ENCODE measurements around the gene LRRC8C. TPM values are rescaled to one million over a fixed set of nuclear protein-coding genes. Genes with fewer than 3 reads are reported as not detected.
"Not testable (repeated sequence)": the region's sequence is repeated elsewhere in the genome, so short reads cannot be mapped to it uniquely, and the experiment has no call there.

LRRC8C gene
- total RNA-seq, 1 donor from 2014 or later = 3.3 TPM

DNA sequence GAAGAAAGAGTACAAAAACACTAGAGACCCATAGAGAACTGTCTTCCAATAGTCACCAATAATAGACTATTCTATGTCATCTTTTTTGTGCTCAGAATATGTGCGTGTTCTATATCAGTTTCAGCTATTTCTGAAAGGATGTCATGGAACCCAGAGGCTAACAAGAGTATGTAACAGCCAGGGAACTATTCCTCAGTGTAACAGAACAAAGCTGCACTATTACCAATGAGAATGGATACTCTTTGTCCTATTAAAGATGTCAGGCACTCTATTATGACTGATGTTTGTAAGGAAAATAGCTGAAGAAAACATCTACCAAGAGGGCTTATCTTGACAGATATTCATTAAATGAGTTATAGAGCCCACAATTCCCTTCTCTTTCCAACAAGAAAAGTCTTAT, 8.6 kb upstream of the LRRC8C start:
- H3K36me3 Mint-ChIP-seq (ENCODE audit: insufficient read depth) = peaks cover 2% of the 10 kb centered on the region
- H3K4me3 Mint-ChIP-seq (ENCODE audit: low read depth) = no peak overlapping the region
- TF ChIP-seq, protein P1, sequence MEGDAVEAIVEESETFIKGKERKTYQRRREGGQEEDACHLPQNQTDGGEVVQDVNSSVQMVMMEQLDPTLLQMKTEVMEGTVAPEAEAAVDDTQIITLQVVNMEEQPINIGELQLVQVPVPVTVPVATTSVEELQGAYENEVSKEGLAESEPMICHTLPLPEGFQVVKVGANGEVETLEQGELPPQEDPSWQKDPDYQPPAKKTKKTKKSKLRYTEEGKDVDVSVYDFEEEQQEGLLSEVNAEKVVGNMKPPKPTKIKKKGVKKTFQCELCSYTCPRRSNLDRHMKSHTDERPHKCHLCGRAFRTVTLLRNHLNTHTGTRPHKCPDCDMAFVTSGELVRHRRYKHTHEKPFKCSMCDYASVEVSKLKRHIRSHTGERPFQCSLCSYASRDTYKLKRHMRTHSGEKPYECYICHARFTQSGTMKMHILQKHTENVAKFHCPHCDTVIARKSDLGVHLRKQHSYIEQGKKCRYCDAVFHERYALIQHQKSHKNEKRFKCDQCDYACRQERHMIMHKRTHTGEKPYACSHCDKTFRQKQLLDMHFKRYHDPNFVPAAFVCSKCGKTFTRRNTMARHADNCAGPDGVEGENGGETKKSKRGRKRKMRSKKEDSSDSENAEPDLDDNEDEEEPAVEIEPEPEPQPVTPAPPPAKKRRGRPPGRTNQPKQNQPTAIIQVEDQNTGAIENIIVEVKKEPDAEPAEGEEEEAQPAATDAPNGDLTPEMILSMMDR (IDR thresholded peaks at IDR 0.05; ENCODE audit: unreplicated experiment) = no peak
- no peaks in the 10 kb centered on the region for H3K27me3 Mint-ChIP-seq
- no peaks in the 10 kb centered on the region for H3K9me3 Mint-ChIP-seq (ENCODE audit: low read depth)
- DNase-seq (ENCODE audit: low spot score, unreplicated experiment) = no peak
- peaks cover 10% of the 10 kb centered on the region for H3K4me1 Mint-ChIP-seq (ENCODE audit: low read depth)
- H3K27ac Mint-ChIP-seq = no peak overlapping the region

DNA sequence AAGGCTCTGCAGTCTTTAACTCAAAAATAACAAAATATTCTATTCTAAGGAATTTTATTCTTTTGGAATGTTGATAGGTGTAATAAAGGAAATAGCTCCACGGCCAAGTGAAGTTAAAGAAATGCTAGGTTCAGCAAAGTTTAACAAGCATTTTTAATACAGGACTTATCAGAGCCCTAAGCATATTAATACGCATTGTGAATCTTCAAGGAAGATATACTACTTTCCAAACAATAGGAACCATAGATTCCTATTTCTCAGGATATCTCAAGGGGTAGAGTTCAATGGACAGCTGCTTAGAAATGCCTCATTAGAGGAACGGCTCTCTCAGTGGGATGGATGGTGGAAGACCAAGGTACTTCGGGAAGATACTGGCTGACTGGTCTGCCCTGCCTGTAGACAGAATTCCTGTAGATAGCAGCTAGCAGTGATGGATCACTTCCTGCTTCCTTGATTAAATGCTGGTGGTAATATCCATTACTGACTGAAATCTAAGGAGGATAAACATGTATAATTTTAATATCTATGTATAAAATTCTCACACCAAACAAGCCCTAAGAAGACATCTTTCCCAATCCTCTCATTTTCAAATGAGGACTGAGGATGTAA, 8.1 kb upstream of the LRRC8C start:
- H3K27me3 Mint-ChIP-seq = no peaks in the 10 kb centered on the region
- no peak overlapping the region for H3K4me3 Mint-ChIP-seq (ENCODE audit: low read depth)
- peaks cover 10% of the 10 kb centered on the region for H3K4me1 Mint-ChIP-seq (ENCODE audit: low read depth)
- no peak overlapping the region for H3K27ac Mint-ChIP-seq
- peaks cover 2% of the 10 kb centered on the region for H3K36me3 Mint-ChIP-seq (ENCODE audit: insufficient read depth)
- TF ChIP-seq, protein P1 (IDR thresholded peaks at IDR 0.05; ENCODE audit: unreplicated experiment) = no peak
- DNase-seq (ENCODE audit: low spot score, unreplicated experiment) = no peak
- H3K9me3 Mint-ChIP-seq (ENCODE audit: low read depth) = no peaks in the 10 kb centered on the region

DNA sequence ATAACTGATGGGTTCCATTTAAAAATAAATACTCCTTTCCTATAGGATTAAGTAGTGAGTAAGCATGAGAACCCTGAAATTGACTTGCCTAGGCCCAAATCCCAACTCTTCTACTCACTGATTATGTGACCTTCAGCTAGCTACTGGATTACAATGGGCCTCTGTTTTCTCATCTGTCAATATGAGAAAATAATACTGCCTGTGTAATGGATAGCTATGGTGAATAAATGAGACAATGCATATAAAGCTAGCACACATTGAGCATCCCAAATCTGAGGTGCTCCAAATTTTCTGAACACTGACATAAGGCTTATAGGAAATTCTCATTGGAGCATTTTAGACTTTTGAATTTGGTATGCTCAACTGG, 5.3 kb upstream of the LRRC8C start:
- Mint-ChIP-seq H3K9me3 (ENCODE audit: low read depth) (no peaks in the 10 kb centered on the region), H3K27ac (no peak overlapping the region), H3K4me3 (ENCODE audit: low read depth) (no peak overlapping the region), H3K4me1 (ENCODE audit: low read depth) (peaks cover 18% of the 10 kb centered on the region), H3K36me3 (ENCODE audit: insufficient read depth) (no peaks in the 10 kb centered on the region), H3K27me3 (no peaks in the 10 kb centered on the region)
- DNase-seq (ENCODE audit: low spot score, unreplicated experiment) = no peak
- TF ChIP-seq, protein P1 (IDR thresholded peaks at IDR 0.05; ENCODE audit: unreplicated experiment) = no peak

DNA sequence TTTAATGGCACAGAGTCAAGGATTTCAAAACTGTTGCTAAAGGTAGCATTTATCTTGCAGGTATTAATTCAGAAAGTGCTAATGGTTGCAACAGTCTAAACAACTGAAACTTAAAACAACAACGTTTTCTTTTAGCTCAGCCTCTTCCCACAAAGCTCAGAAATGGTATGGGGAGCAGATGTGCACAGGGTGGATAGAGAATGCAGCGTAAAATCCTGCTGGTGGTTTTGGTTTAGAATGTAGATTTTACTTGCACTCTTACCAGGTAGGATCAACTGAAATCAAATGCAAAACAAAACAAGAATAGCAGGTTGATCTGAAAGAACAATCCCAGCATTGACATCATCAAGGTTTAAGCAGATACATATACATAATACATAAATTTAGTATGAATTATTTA, 3.8 kb upstream of the LRRC8C start:
- TF ChIP-seq, protein P1 (IDR thresholded peaks at IDR 0.05; ENCODE audit: unreplicated experiment) = no peak
- Mint-ChIP-seq H3K27ac (no peak overlapping the region), H3K27me3 (peaks cover 4% of the 10 kb centered on the region), H3K9me3 (ENCODE audit: low read depth) (no peaks in the 10 kb centered on the region), H3K4me3 (ENCODE audit: low read depth) (no peak overlapping the region), H3K4me1 (ENCODE audit: low read depth) (peaks cover 23% of the 10 kb centered on the region), H3K36me3 (ENCODE audit: insufficient read depth) (no peaks in the 10 kb centered on the region)
- no peak for DNase-seq (ENCODE audit: low spot score, unreplicated experiment)

DNA sequence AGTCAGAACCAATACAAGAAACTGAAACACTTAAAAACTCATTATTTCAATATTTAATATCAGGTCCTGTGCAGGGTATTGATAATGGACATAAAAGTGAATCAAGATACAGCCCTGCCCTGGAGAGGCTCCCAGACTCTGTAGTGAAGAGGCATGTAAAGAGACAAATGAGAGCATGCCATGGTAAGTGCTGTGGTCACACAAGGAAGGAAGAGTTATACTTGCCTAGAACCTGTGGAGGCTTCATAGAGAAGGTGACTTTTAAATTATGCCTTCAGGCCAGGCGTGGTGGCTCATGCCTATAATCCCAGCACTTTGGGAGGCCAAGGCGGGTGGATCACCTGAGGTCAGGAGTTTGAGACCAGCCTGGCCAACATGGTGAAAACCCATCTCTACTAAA, 3.3 kb upstream of the LRRC8C start:
- H3K36me3 Mint-ChIP-seq (ENCODE audit: insufficient read depth); H3K27me3 Mint-ChIP-seq; H3K4me3 Mint-ChIP-seq (ENCODE audit: low read depth); DNase-seq (ENCODE audit: low spot score, unreplicated experiment); H3K27ac Mint-ChIP-seq; H3K9me3 Mint-ChIP-seq (ENCODE audit: low read depth): not testable (repeated sequence)
- H3K4me1 Mint-ChIP-seq (ENCODE audit: low read depth) = peaks cover 25% of the 10 kb centered on the region

DNA sequence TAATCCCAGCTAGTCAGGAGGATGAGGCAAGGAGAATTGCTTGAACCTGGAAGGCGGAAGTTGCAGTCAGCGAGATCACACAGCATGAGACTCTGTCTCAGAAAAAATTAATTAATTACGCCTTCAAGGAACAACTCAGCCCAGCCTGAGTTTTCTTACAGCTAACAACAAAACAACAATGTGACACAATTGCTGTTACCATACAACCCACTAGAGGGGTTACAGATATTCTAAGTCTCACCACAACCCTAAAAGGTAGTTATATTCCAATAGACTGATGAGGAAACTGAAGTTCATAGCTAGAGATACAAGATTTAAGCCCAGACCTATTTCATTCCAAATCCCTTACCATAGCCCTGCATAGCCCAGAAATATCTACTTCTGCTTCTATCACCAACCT, 2.9 kb upstream of the LRRC8C start:
- peaks cover 11% of the 10 kb centered on the region for H3K27me3 Mint-ChIP-seq

More for the DNA sequence above, 2.9 kb upstream of the LRRC8C start:
- Mint-ChIP-seq H3K36me3 (ENCODE audit: insufficient read depth) (no peaks in the 10 kb centered on the region), H3K4me1 (ENCODE audit: low read depth) (peaks cover 27% of the 10 kb centered on the region), H3K9me3 (ENCODE audit: low read depth) (no peaks in the 10 kb centered on the region), H3K27ac (no peak overlapping the region), H3K4me3 (ENCODE audit: low read depth) (no peak overlapping the region)
- no peak for DNase-seq (ENCODE audit: low spot score, unreplicated experiment)
- TF ChIP-seq, protein P1 (IDR thresholded peaks at IDR 0.05; ENCODE audit: unreplicated experiment) = no peak

Data from progenitor cell of endocrine pancreas (in vitro differentiated cells).